Calu3 (cell line): ENCODE results near the gene CSF1. TPM values are rescaled to one million over a fixed set of nuclear protein-coding genes. Genes with fewer than 3 reads are reported as not detected.

Experiments
- BruUV-seq: library from RNA; stranded (reverse); fragments of 400-500 nt; replicated peaks from 2 replicates; lab custom pipeline; 2021; lab: Mats Ljungman, UMichigan
- CTCF ChIA-PET: fragments of 300-600 bp; sonication (Branson Sonifier 250); formaldehyde crosslinking; loops from one replicate; lab custom pipeline; 2022; ENCODE audit warnings: antibody characterized with exemption; lab: Charles Lee
- DNase-seq: peaks from one replicate; pipeline ENCODE4 v3.0.0; 2022
- H3K27ac Mint-ChIP-seq: one replicate; pipeline ENCODE4 v1.8.0; 2022; ENCODE audit warnings: mixed read lengths; ENCODE audit not compliant: unreplicated experiment
- H3K27me3 Mint-ChIP-seq: one replicate; pipeline ENCODE4 v1.8.0; 2022; ENCODE audit warnings: mixed read lengths; ENCODE audit not compliant: unreplicated experiment
- H3K36me3 Mint-ChIP-seq: one replicate; pipeline ENCODE4 v1.8.0; 2022; ENCODE audit warnings: mild to moderate bottlenecking, moderate library complexity, mixed read lengths; ENCODE audit not compliant: insufficient read depth, unreplicated experiment
- H3K4me1 Mint-ChIP-seq: one replicate; pipeline ENCODE4 v1.8.0; 2022; ENCODE audit warnings: mild to moderate bottlenecking, low read depth, mixed read lengths; ENCODE audit not compliant: unreplicated experiment
- H3K4me3 Mint-ChIP-seq: one replicate; pipeline ENCODE4 v1.8.0; 2022; ENCODE audit warnings: mild to moderate bottlenecking, low read depth, moderate library complexity, mixed read lengths; ENCODE audit not compliant: unreplicated experiment
- H3K9me3 Mint-ChIP-seq: one replicate; pipeline ENCODE4 v1.8.0; 2022; ENCODE audit warnings: low read depth, mixed read lengths; ENCODE audit not compliant: unreplicated experiment
- intact Hi-C: fragments of 100-400 bp; cut with micrococcal nuclease; formaldehyde crosslinking; loops from one replicate; pipeline ENCODE4 v1.10.0; 2022; ENCODE audit not compliant: unreplicated experiment
- total RNA-seq: library from RNA; stranded (reverse); gene quantifications from 2 replicates; pipeline ENCODE4 v1.2.3, GENCODE V29; 2022
- TF ChIP-seq, protein P1 (sequence below): fragments of 200-600 bp; IDR thresholded peaks from one replicate; pipeline ENCODE4 v1.8.0; 2022; ENCODE audit warnings: antibody characterized with exemption; ENCODE audit not compliant: unreplicated experiment

The CSF1 gene
- total RNA-seq, 1 experiment from 2014 or later = 10.8 TPM

DNA sequence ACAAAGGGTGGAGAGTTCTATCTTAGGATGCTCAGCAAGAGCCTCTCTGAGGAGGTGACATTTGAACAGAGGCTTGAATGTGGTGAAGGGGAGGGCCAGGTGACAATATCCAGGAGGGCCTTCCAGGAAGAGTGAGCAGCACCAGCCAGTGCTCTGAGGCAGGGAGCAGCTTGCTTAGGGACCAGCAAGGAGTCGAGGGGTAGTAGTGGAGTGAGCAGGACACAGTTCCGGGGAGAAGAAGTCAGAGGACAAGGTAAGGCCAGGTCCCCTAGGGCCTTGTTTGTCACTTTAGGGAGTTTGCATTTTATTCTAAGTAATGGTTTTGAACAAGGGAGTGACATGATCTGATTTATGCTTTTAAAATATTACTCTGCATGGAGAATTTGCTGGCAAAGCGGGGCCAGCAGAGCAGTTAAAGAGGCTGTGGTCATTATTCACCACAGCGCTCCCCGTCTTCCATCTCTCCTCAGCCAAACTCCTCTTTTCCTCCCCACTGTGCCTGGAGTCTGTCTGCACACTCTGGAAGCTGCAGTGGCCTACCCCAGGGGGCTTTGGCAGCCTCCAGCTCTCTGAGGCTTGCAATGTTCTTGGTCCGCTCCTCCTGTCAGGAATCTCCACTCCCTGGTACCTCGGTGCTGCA is 17.0 kb upstream of the CSF1 start:
- DNase-seq = no peak
- BruUV-seq = no TSS peak
- CTCF ChIA-PET = interaction anchor here (0.6 kb wide), 1 partner anchor 34 kb away, joined by 3 read pairs; no protein-coding TSS in a partner anchor
- TF ChIP-seq, protein P1, sequence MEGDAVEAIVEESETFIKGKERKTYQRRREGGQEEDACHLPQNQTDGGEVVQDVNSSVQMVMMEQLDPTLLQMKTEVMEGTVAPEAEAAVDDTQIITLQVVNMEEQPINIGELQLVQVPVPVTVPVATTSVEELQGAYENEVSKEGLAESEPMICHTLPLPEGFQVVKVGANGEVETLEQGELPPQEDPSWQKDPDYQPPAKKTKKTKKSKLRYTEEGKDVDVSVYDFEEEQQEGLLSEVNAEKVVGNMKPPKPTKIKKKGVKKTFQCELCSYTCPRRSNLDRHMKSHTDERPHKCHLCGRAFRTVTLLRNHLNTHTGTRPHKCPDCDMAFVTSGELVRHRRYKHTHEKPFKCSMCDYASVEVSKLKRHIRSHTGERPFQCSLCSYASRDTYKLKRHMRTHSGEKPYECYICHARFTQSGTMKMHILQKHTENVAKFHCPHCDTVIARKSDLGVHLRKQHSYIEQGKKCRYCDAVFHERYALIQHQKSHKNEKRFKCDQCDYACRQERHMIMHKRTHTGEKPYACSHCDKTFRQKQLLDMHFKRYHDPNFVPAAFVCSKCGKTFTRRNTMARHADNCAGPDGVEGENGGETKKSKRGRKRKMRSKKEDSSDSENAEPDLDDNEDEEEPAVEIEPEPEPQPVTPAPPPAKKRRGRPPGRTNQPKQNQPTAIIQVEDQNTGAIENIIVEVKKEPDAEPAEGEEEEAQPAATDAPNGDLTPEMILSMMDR = no peak
- Mint-ChIP-seq H3K4me1 (peaks cover 7% of the 10 kb centered on the region), H3K27me3 (no peaks in the 10 kb centered on the region), H3K27ac (no peak overlapping the region), H3K4me3 (no peak overlapping the region), H3K36me3 (no peaks in the 10 kb centered on the region), H3K9me3 (no peaks in the 10 kb centered on the region)
- intact Hi-C loops = no loop called here

DNA sequence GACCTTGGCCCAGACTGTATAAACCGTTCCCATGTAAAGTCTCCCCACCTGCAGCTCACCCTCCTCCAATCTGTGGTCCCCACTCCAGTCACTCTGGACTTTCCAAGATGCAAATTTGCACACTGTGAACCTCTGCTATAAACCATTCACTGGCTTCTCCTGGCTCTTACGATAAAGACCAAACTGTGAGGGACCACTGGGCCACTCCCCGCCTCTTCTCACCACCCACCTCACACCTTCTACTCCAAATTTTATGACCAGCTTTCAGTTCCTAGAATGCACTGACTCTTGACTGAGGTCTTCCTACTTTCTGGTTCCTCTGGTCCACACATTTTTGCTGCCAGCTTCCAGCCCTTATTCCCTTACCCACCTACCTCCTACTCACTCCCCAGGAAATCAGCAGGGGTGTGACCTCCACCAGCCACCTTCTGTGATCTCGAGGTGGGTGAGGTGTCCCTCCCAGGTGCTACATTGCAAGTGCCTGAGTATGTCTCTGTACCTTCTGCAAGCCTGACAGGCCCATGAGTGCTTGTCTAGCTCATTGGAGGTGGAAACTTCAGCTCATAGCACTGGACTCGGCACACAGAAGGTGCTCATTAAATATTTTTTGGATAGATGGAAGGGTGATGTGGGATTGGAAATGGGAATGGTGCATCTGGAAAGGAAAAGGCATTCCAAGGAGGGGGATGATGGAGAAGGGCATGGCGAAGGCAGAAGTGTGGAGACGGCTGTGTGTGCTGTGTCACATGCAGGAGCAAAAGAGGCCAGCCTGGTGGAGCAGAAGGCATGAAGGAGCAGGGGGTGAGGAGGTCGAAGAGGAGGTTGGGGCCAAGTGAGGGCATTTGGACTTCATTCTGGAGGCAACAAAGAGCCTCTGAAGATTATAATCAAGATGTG is 15.6 kb upstream of the CSF1 start:
- no peak overlapping the region for H3K4me3 Mint-ChIP-seq
- H3K9me3 Mint-ChIP-seq = no peaks in the 10 kb centered on the region
- no peaks in the 10 kb centered on the region for H3K36me3 Mint-ChIP-seq
- no peak for DNase-seq
- no peaks in the 10 kb centered on the region for H3K27me3 Mint-ChIP-seq
- TF ChIP-seq, protein P1 = no peak
- H3K27ac Mint-ChIP-seq = no peak overlapping the region
- intact Hi-C loops = no loop called here
- BruUV-seq = no TSS peak
- CTCF ChIA-PET = no interaction called here
- peaks cover 7% of the 10 kb centered on the region for H3K4me1 Mint-ChIP-seq

DNA sequence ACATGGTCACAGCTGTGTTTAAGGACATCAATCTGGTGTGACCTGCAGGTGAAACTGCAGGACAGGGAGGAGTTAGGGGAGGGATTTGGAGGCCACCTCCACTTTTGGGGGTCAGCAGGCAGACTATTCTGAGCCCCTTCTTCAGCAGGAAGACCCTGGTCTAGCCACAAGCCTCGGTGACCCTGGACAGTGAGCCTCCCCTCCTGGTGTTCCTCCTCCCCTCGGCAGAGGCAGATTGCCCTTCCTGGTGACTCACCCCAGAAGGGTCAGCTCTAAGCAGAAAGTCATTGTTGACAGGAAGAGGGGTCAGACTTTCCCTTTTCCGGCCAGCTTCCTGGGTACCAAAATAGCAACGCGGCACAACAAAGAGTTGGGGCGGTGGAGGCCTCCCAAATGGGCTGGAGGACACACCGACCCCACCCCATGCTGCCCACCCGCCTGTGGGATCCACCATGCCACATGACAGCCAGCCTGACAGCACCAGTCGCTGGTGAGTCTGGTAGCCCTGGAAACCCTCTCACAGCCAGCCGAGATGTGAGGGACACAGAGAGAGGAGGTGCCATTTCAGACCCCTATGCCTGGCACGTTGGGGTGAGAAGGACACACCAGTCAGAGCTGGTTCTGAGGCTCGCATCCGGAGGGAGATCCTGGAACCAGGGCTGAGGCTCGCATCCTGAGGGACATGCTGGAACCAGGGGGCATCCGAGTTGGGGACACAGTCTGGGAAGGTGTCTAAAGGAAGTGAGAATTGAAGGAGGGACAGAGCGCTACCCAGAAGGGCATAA is 14.7 kb upstream of the CSF1 start:
- Mint-ChIP-seq H3K4me3 (no peak overlapping the region), H3K27ac (no peak overlapping the region), H3K9me3 (no peaks in the 10 kb centered on the region), H3K27me3 (no peaks in the 10 kb centered on the region), H3K36me3 (no peaks in the 10 kb centered on the region), H3K4me1 (peaks cover 10% of the 10 kb centered on the region)
- peak; percentile 40 for DNase-seq
- TF ChIP-seq, protein P1 = no peak
- no TSS peak for BruUV-seq
- CTCF ChIA-PET = no interaction called here
- intact Hi-C loops = no loop called here

- intact Hi-C loops = no loop called here
- no TSS peak for BruUV-seq
- Mint-ChIP-seq H3K4me1 (peaks cover 14% of the 10 kb centered on the region), H3K36me3 (no peaks in the 10 kb centered on the region), H3K9me3 (no peaks in the 10 kb centered on the region), H3K27ac (no peak overlapping the region), H3K27me3 (no peaks in the 10 kb centered on the region), H3K4me3 (no peak overlapping the region)
- CTCF ChIA-PET = no interaction called here
- no peak for DNase-seq
- TF ChIP-seq, protein P1 = no peak
These were observed 14.0 kb upstream of the CSF1 start for GRCh38 chr1:109896681-109897080.
